ENCODE data around the gene GRIA4.
"Not testable (repeated sequence)": the region's sequence is repeated elsewhere in the genome, so short reads cannot be mapped to it uniquely, and the experiment has no call there.

The GRIA4 gene

DNA sequence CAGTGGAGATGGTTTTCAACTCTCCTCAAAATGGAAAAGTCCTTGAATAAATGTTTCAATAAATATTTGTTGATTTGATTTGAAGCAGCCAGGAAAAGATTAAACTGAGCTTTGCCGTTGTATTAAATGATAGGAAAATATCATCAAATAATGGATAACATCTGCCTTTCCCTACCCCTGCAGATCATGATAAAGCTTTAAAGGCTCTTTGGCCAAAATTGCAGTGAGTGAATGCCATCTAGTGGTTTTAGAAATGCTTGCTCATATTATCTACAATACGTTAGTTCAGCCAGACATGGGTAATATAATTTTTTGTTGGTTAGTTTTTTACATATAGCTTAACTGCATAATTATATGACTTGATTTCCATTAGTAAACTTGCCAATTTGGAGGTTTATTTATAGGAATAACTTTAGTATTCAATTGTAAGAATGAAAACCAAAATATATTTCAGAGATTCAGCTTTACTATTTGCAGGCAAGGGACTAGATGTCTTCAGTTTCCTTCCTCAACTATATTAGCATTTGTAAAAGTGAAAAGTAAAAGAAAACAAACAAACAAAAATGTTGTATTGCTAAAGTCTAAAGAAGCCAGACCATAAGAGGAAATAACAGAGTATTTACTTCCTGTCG lies 253.0 kb downstream of the GRIA4 start:
- H3K9ac ChIP-seq (ENCODE audit: low read length in 5 of 5), result no peak overlapping the region
- no peak overlapping the region for H3K4me3 ChIP-seq (ENCODE audit: low read depth in 1 of 5, low read length in 5 of 5)
- peaks cover 0 to 6% (median 4%) of the 10 kb centered on the region in 5 donors for H3K4me1 ChIP-seq (ENCODE audit: control insufficient read depth in 5 of 5, insufficient read depth in 5 of 5, low read length in 5 of 5)
- H3K27ac ChIP-seq (ENCODE audit: low read depth, low read length), result no peak overlapping the region
- no peaks in the 10 kb centered on the region for H3K36me3 ChIP-seq (ENCODE audit: control insufficient read depth in 5 of 5, insufficient read depth in 5 of 5, low read length in 5 of 5)
- no peaks in the 10 kb centered on the region for H3K9me3 ChIP-seq (ENCODE audit: control insufficient read depth in 5 of 5, low read length in 5 of 5)
- no peaks in the 10 kb centered on the region for H3K27me3 ChIP-seq (ENCODE audit: control insufficient read depth in 5 of 5, insufficient read depth in 4 of 5, low read length in 5 of 5)

DNA sequence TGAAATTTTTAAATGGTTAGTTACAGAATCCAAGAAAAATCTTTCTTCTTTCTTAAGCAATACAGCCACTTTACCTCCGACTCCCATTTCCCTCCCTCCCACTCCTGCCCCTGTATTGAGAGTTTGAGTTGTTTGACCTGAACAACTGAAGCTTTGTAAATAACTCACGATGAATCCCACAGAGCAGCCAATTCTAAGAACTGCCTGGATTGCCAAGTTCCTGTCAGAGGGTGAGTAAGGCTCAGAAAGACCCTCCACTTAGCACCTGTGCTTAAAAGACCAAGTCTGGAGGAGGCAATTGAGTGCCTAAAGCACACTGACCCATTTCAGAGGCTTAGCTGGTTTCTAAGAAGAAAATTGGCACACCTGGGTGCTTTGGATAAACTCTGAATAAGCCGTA lies 253.7 kb downstream of the GRIA4 start:
- Histone ChIP-seq H3K9ac (ENCODE audit: low read length in 5 of 5) (no peak overlapping the region), H3K9me3 (ENCODE audit: control insufficient read depth in 5 of 5, low read length in 5 of 5) (no peaks in the 10 kb centered on the region), H3K36me3 (ENCODE audit: control insufficient read depth in 5 of 5, insufficient read depth in 5 of 5, low read length in 5 of 5) (no peaks in the 10 kb centered on the region), H3K4me3 (ENCODE audit: low read depth in 1 of 5, low read length in 5 of 5) (no peak overlapping the region), H3K27me3 (ENCODE audit: control insufficient read depth in 5 of 5, insufficient read depth in 4 of 5, low read length in 5 of 5) (no peaks in the 10 kb centered on the region), H3K27ac (ENCODE audit: low read depth, low read length) (no peak overlapping the region), H3K4me1 (ENCODE audit: control insufficient read depth in 5 of 5, insufficient read depth in 5 of 5, low read length in 5 of 5) (peaks cover 0 to 6% (median 5%) of the 10 kb centered on the region in 5 donors)

- no peaks in the 10 kb centered on the region for H3K27me3 ChIP-seq (ENCODE audit: control insufficient read depth in 5 of 5, insufficient read depth in 4 of 5, low read length in 5 of 5)
- H3K36me3 ChIP-seq (ENCODE audit: control insufficient read depth in 5 of 5, insufficient read depth in 5 of 5, low read length in 5 of 5), result no peaks in the 10 kb centered on the region
- no peak overlapping the region for H3K27ac ChIP-seq (ENCODE audit: low read depth, low read length)
- no peak overlapping the region for H3K4me3 ChIP-seq (ENCODE audit: low read depth in 1 of 5, low read length in 5 of 5)
- peaks cover 0 to 6% (median 0%) of the 10 kb centered on the region in 5 donors for H3K4me1 ChIP-seq (ENCODE audit: control insufficient read depth in 5 of 5, insufficient read depth in 5 of 5, low read length in 5 of 5)
- no peak overlapping the region for H3K9ac ChIP-seq (ENCODE audit: low read length in 5 of 5)
- no peaks in the 10 kb centered on the region for H3K9me3 ChIP-seq (ENCODE audit: control insufficient read depth in 5 of 5, low read length in 5 of 5)
Measured at GRCh38 chr11:105867742-105868141, 257.9 kb downstream of the GRIA4 start.

DNA sequence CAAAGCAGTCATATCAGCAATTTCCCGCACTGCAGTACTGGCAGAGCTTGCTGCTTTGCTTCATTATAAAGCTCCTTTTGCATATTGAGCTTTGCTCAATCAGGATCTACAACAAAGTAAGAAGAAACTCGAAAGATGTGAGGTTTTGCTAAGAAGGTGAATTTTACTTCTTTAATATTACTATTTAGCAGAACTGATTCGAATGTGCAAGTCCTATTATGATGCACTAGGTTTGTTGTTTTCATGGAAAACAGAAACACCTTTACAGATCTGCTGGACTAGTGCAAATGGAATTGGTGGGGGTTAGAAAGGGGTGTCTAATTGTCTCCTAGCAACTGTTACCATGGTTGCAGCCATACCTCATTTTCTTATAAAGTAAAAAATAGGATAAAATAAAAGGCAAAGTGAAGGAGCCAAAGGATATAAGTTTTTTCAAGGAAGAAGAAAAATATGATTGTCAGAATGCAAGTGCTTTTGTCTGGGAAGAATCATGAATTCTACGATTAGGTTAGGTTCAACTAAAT lies 259.0 kb downstream of the GRIA4 start:
- Histone ChIP-seq H3K27ac (ENCODE audit: low read depth, low read length) (no peak overlapping the region), H3K9me3 (ENCODE audit: control insufficient read depth in 5 of 5, low read length in 5 of 5) (no peaks in the 10 kb centered on the region), H3K4me3 (ENCODE audit: low read depth in 1 of 5, low read length in 5 of 5) (no peak overlapping the region), H3K27me3 (ENCODE audit: control insufficient read depth in 5 of 5, insufficient read depth in 4 of 5, low read length in 5 of 5) (no peaks in the 10 kb centered on the region), H3K4me1 (ENCODE audit: control insufficient read depth in 5 of 5, insufficient read depth in 5 of 5, low read length in 5 of 5) (peaks cover 0 to 6% (median 0%) of the 10 kb centered on the region in 5 donors), H3K9ac (ENCODE audit: low read length in 5 of 5) (no peak overlapping the region), H3K36me3 (ENCODE audit: control insufficient read depth in 5 of 5, insufficient read depth in 5 of 5, low read length in 5 of 5) (no peaks in the 10 kb centered on the region)

- Histone ChIP-seq H3K27ac (ENCODE audit: low read depth, low read length) (no peak overlapping the region), H3K4me1 (ENCODE audit: control insufficient read depth in 5 of 5, insufficient read depth in 5 of 5, low read length in 5 of 5) (peaks cover 0 to 6% (median 0%) of the 10 kb centered on the region in 5 donors), H3K9ac (ENCODE audit: low read length in 5 of 5) (no peak overlapping the region), H3K9me3 (ENCODE audit: control insufficient read depth in 5 of 5, low read length in 5 of 5) (peaks cover 0 to 2% (median 0%) of the 10 kb centered on the region in 5 donors), H3K36me3 (ENCODE audit: control insufficient read depth in 5 of 5, insufficient read depth in 5 of 5, low read length in 5 of 5) (no peaks in the 10 kb centered on the region), H3K27me3 (ENCODE audit: control insufficient read depth in 5 of 5, insufficient read depth in 4 of 5, low read length in 5 of 5) (no peaks in the 10 kb centered on the region), H3K4me3 (ENCODE audit: low read depth in 1 of 5, low read length in 5 of 5) (no peak overlapping the region)
Measured at GRCh38 chr11:105870516-105871113, 260.7 kb downstream of the GRIA4 start.

DNA sequence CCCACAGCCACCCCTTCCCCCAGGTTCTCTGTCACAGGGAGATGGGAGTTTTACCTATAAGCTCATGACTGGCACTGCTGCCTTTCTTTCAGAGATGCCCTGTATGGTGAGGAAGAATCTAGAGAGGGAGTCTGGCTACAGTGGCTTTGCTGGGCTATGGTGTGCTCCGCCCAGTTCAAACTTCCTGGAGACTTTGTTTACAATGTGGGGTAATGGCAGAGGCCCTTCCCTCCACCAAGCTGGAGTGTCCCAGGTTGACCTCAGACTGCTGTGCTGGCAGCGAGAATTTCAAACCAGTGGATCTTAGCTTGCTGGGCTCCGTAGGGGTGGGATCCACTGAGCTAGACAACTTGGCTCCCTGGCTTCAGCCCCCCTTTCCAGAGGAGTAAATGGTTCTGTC lies 268.6 kb downstream of the GRIA4 start:
- Histone ChIP-seq H3K4me3 (ENCODE audit: low read depth in 1 of 5, low read length in 5 of 5) (no peak overlapping the region), H3K9me3 (ENCODE audit: control insufficient read depth in 5 of 5, low read length in 5 of 5) (peaks cover 0 to 2% (median 0%) of the 10 kb centered on the region in 5 donors), H3K36me3 (ENCODE audit: control insufficient read depth in 5 of 5, insufficient read depth in 5 of 5, low read length in 5 of 5) (no peaks in the 10 kb centered on the region), H3K27me3 (ENCODE audit: control insufficient read depth in 5 of 5, insufficient read depth in 4 of 5, low read length in 5 of 5) (no peaks in the 10 kb centered on the region), H3K9ac (ENCODE audit: low read length in 5 of 5) (no peak overlapping the region), H3K4me1 (ENCODE audit: control insufficient read depth in 5 of 5, insufficient read depth in 5 of 5, low read length in 5 of 5) (no peaks in the 10 kb centered on the region), H3K27ac (ENCODE audit: low read depth, low read length) (no peak overlapping the region)

DNA sequence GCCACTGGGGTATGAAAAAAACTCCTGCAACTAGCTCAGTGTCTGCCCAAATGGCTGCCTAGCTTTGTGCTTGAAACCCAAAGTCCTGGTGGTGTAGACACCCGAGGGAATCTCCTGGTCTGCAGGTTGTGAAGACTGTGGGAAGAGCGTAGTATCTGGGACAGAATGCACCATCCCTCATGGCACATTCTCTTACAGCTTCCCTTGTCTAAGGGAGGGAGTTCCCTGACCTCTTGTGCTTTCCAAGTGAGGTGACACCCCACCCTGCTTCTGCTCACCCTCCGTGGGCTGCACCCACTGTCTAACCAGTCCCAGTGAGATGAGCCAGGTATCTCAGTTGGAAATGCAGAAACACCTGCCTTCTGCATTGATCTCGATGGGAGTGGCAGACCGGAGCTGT lies 269.1 kb downstream of the GRIA4 start:
- H3K4me1 ChIP-seq (ENCODE audit: control insufficient read depth in 5 of 5, insufficient read depth in 5 of 5, low read length in 5 of 5); H3K36me3 ChIP-seq (ENCODE audit: control insufficient read depth in 5 of 5, insufficient read depth in 5 of 5, low read length in 5 of 5); H3K4me3 ChIP-seq (ENCODE audit: low read depth in 1 of 5, low read length in 5 of 5); H3K27me3 ChIP-seq (ENCODE audit: control insufficient read depth in 5 of 5, insufficient read depth in 4 of 5, low read length in 5 of 5); H3K9me3 ChIP-seq (ENCODE audit: control insufficient read depth in 5 of 5, low read length in 5 of 5); H3K9ac ChIP-seq (ENCODE audit: low read length in 5 of 5); H3K27ac ChIP-seq (ENCODE audit: low read depth, low read length): not testable (repeated sequence)

GRCh38 chr11:105881027-105881426 lies 271.2 kb downstream of the GRIA4 start:
- H3K36me3 ChIP-seq (ENCODE audit: control insufficient read depth in 5 of 5, insufficient read depth in 5 of 5, low read length in 5 of 5), result no peaks in the 10 kb centered on the region
- no peaks in the 10 kb centered on the region for H3K4me1 ChIP-seq (ENCODE audit: control insufficient read depth in 5 of 5, insufficient read depth in 5 of 5, low read length in 5 of 5)
- no peak overlapping the region for H3K27ac ChIP-seq (ENCODE audit: low read depth, low read length)
- no peak overlapping the region for H3K4me3 ChIP-seq (ENCODE audit: low read depth in 1 of 5, low read length in 5 of 5)
- no peak overlapping the region for H3K9ac ChIP-seq (ENCODE audit: low read length in 5 of 5)
- H3K9me3 ChIP-seq (ENCODE audit: control insufficient read depth in 5 of 5, low read length in 5 of 5), result no peaks in the 10 kb centered on the region
- H3K27me3 ChIP-seq (ENCODE audit: control insufficient read depth in 5 of 5, insufficient read depth in 4 of 5, low read length in 5 of 5), result no peaks in the 10 kb centered on the region

DNA sequence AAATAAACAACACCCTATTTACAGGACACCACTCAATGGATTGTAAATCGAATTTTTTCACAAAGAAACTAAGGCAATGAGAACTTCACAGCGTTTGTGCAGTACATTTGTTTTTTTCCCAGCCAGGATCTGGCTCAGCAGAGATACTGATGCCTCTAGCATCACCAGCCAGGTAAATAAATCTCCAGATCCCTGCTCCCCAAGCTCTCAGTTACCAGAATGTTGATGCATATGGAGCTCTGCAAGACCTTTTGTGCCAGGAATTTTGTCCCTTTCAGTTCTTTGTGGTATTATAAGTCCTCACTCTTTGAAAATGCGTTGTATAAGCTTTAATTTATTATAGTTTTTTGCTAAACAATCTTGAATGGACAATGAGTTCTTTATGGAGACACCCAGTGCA lies 274.6 kb downstream of the GRIA4 start:
- H3K27ac ChIP-seq (ENCODE audit: low read depth, low read length), result no peak overlapping the region
- H3K36me3 ChIP-seq (ENCODE audit: control insufficient read depth in 5 of 5, insufficient read depth in 5 of 5, low read length in 5 of 5), result no peaks in the 10 kb centered on the region
- H3K9me3 ChIP-seq (ENCODE audit: control insufficient read depth in 5 of 5, low read length in 5 of 5), result no peaks in the 10 kb centered on the region
- H3K9ac ChIP-seq (ENCODE audit: low read length in 5 of 5), result no peak overlapping the region
- no peaks in the 10 kb centered on the region for H3K4me1 ChIP-seq (ENCODE audit: control insufficient read depth in 5 of 5, insufficient read depth in 5 of 5, low read length in 5 of 5)
- no peaks in the 10 kb centered on the region for H3K27me3 ChIP-seq (ENCODE audit: control insufficient read depth in 5 of 5, insufficient read depth in 4 of 5, low read length in 5 of 5)
- H3K4me3 ChIP-seq (ENCODE audit: low read depth in 1 of 5, low read length in 5 of 5), result no peak overlapping the region

DNA sequence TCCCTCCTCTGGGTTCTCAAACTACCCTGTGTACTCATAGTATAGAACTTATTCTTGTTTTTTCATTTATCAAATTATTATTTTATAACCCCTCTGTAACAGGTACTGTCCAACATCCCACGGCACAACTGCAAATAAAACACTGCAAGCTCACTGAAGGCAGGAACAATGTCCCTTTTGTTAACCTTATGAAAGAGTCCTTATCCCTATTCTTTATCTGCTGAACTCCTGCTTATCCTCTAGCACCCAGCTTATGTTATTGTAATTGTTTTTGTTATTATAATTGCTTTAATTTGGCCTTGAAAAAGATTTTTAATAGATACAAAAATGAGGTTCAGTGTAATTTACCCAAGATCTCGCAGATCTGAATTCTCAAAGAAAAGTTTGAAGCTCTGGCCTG lies 281.8 kb downstream of the GRIA4 start:
- no peaks in the 10 kb centered on the region for H3K4me1 ChIP-seq (ENCODE audit: control insufficient read depth in 5 of 5, insufficient read depth in 5 of 5, low read length in 5 of 5)
- H3K27ac ChIP-seq (ENCODE audit: low read depth, low read length), result no peak overlapping the region
- no peak overlapping the region for H3K9ac ChIP-seq (ENCODE audit: low read length in 5 of 5)
- no peak overlapping the region for H3K4me3 ChIP-seq (ENCODE audit: low read depth in 1 of 5, low read length in 5 of 5)
- no peaks in the 10 kb centered on the region for H3K27me3 ChIP-seq (ENCODE audit: control insufficient read depth in 5 of 5, insufficient read depth in 4 of 5, low read length in 5 of 5)
- no peaks in the 10 kb centered on the region for H3K9me3 ChIP-seq (ENCODE audit: control insufficient read depth in 5 of 5, low read length in 5 of 5)
- H3K36me3 ChIP-seq (ENCODE audit: control insufficient read depth in 5 of 5, insufficient read depth in 5 of 5, low read length in 5 of 5), result no peaks in the 10 kb centered on the region
